ENCODE results near the gene CFAP20DC. TPM values are rescaled to one million over a fixed set of nuclear protein-coding genes. Genes with fewer than 3 reads are reported as not detected.
A peak's percentile ranks its signal among the peaks of the same experiment; 100 is the strongest.
"Not testable (repeated sequence)": the region's sequence is repeated elsewhere in the genome, so short reads cannot be mapped to it uniquely, and the experiment has no call there.

Gene CFAP20DC
- 1.3 and 5.8 TPM in 2 replicates for total RNA-seq (2014; rRNA removed; shearing (Covaris generic); ENCODE audit: low replicate concordance)

- Histone ChIP-seq H3K9me3 (no peaks in the 10 kb centered on the region), H3K27me3 (no peaks in the 10 kb centered on the region), H3K4me3 (peak within 1 kb of the TSS; percentile 57), H3K36me3 (no peaks in the 10 kb centered on the region)
- DNase-seq = peak; percentile 93
Observed at GRCh38 chr3:59049671-59050331, at the start of gene CFAP20DC. TSS of gene CFAP20DC (minus strand) at chr3:59050025. CDS start at chr3:59049631, 394 bp downstream.

- H3K4me3 ChIP-seq, H3K36me3 ChIP-seq, H3K27me3 ChIP-seq, H3K9me3 ChIP-seq, DNase-seq: not testable (repeated sequence)
Observed at GRCh38 chr3:59098516-59098915, 48.7 kb upstream of the CFAP20DC start.

GRCh38 chr3:59094446-59094845, 44.6 kb upstream of the CFAP20DC start:
- no peaks in the 10 kb centered on the region for H3K36me3 ChIP-seq
- H3K4me3 ChIP-seq = no peak overlapping the region
- no peaks in the 10 kb centered on the region for H3K27me3 ChIP-seq
- no peaks in the 10 kb centered on the region for H3K9me3 ChIP-seq
- no peak for DNase-seq

- DNase-seq = no peak
- Histone ChIP-seq H3K9me3 (no peaks in the 10 kb centered on the region), H3K4me3 (no peak overlapping the region), H3K36me3 (no peaks in the 10 kb centered on the region), H3K27me3 (no peaks in the 10 kb centered on the region)
Observed at GRCh38 chr3:59093521-59093920, 43.7 kb upstream of the CFAP20DC start.

- Histone ChIP-seq H3K4me3 (no peak overlapping the region), H3K27me3 (no peaks in the 10 kb centered on the region), H3K36me3 (no peaks in the 10 kb centered on the region), H3K9me3 (no peaks in the 10 kb centered on the region)
- DNase-seq = no peak
Observed at GRCh38 chr3:59088761-59089160, 38.9 kb upstream of the CFAP20DC start.

- no peak for DNase-seq
- no peak overlapping the region for H3K4me3 ChIP-seq
Observed at GRCh38 chr3:59085976-59086375, 36.2 kb upstream of the CFAP20DC start.

GRCh38 chr3:59084583-59084982, 34.8 kb upstream of the CFAP20DC start:
- no peak overlapping the region for H3K4me3 ChIP-seq
- DNase-seq = no peak

More at GRCh38 chr3:59085976-59086375, 36.2 kb upstream of the CFAP20DC start:
- Histone ChIP-seq H3K36me3 (no peaks in the 10 kb centered on the region), H3K9me3 (no peaks in the 10 kb centered on the region), H3K27me3 (no peaks in the 10 kb centered on the region)

GRCh38 chr3:59082106-59082505, 32.3 kb upstream of the CFAP20DC start:
- H3K27me3 ChIP-seq = no peaks in the 10 kb centered on the region
- no peaks in the 10 kb centered on the region for H3K36me3 ChIP-seq
- no peaks in the 10 kb centered on the region for H3K9me3 ChIP-seq
- H3K4me3 ChIP-seq = no peak overlapping the region
- DNase-seq = no peak

More at GRCh38 chr3:59084583-59084982, 34.8 kb upstream of the CFAP20DC start:
- no peaks in the 10 kb centered on the region for H3K9me3 ChIP-seq
- no peaks in the 10 kb centered on the region for H3K36me3 ChIP-seq
- H3K27me3 ChIP-seq = no peaks in the 10 kb centered on the region

GRCh38 chr3:59081071-59081470, 31.2 kb upstream of the CFAP20DC start:
- no peaks in the 10 kb centered on the region for H3K9me3 ChIP-seq

GRCh38 chr3:59079962-59080361, 30.1 kb upstream of the CFAP20DC start:
- no peaks in the 10 kb centered on the region for H3K36me3 ChIP-seq
- no peaks in the 10 kb centered on the region for H3K27me3 ChIP-seq
- no peaks in the 10 kb centered on the region for H3K9me3 ChIP-seq
- H3K4me3 ChIP-seq = no peak overlapping the region
- DNase-seq = no peak

More at GRCh38 chr3:59081071-59081470, 31.2 kb upstream of the CFAP20DC start:
- Histone ChIP-seq H3K27me3 (no peaks in the 10 kb centered on the region), H3K36me3 (no peaks in the 10 kb centered on the region), H3K4me3 (no peak overlapping the region)
- no peak for DNase-seq

GRCh38 chr3:59074764-59075163, 24.9 kb upstream of the CFAP20DC start:
- H3K27me3 ChIP-seq = no peaks in the 10 kb centered on the region

GRCh38 chr3:59072681-59073080, 22.9 kb upstream of the CFAP20DC start:
- H3K9me3 ChIP-seq = no peaks in the 10 kb centered on the region
- DNase-seq = no peak

More at GRCh38 chr3:59074764-59075163, 24.9 kb upstream of the CFAP20DC start:
- H3K4me3 ChIP-seq = no peak overlapping the region
- no peaks in the 10 kb centered on the region for H3K36me3 ChIP-seq
- no peak for DNase-seq
- no peaks in the 10 kb centered on the region for H3K9me3 ChIP-seq

GRCh38 chr3:59069838-59070237, 20.0 kb upstream of the CFAP20DC start:
- Histone ChIP-seq H3K4me3 (no peak overlapping the region), H3K27me3 (no peaks in the 10 kb centered on the region), H3K36me3 (no peaks in the 10 kb centered on the region), H3K9me3 (no peaks in the 10 kb centered on the region)
- no peak for DNase-seq

More at GRCh38 chr3:59072681-59073080, 22.9 kb upstream of the CFAP20DC start:
- no peaks in the 10 kb centered on the region for H3K36me3 ChIP-seq
- no peak overlapping the region for H3K4me3 ChIP-seq
- H3K27me3 ChIP-seq = no peaks in the 10 kb centered on the region

- Histone ChIP-seq H3K27me3 (no peaks in the 10 kb centered on the region), H3K36me3 (no peaks in the 10 kb centered on the region), H3K9me3 (no peaks in the 10 kb centered on the region), H3K4me3 (no peak overlapping the region)
- DNase-seq = no peak
Observed at GRCh38 chr3:59065240-59065639, 15.4 kb upstream of the CFAP20DC start.

- H3K36me3 ChIP-seq = no peaks in the 10 kb centered on the region
- no peaks in the 10 kb centered on the region for H3K27me3 ChIP-seq
- H3K9me3 ChIP-seq = no peaks in the 10 kb centered on the region
- DNase-seq = no peak
- H3K4me3 ChIP-seq = no peak overlapping the region
Observed at GRCh38 chr3:59064728-59065127, 14.9 kb upstream of the CFAP20DC start.

- Histone ChIP-seq H3K27me3 (no peaks in the 10 kb centered on the region), H3K9me3 (no peaks in the 10 kb centered on the region), H3K4me3 (no peak overlapping the region), H3K36me3 (no peaks in the 10 kb centered on the region)
- DNase-seq = no peak
Observed at GRCh38 chr3:59064276-59064675, 14.5 kb upstream of the CFAP20DC start.

GRCh38 chr3:59056706-59057105, 6.9 kb upstream of the CFAP20DC start:
- no peaks in the 10 kb centered on the region for H3K36me3 ChIP-seq
- no peak for DNase-seq
- H3K4me3 ChIP-seq = no peak overlapping the region
- H3K9me3 ChIP-seq = no peaks in the 10 kb centered on the region
- no peaks in the 10 kb centered on the region for H3K27me3 ChIP-seq

- DNase-seq = no peak
Observed at GRCh38 chr3:59052803-59053411, 3.1 kb upstream of the CFAP20DC start.

More at GRCh38 chr3:59052803-59053411, 3.1 kb upstream of the CFAP20DC start:
- no peaks in the 10 kb centered on the region for H3K27me3 ChIP-seq
- H3K9me3 ChIP-seq = no peaks in the 10 kb centered on the region
- no peak overlapping the region for H3K4me3 ChIP-seq
- no peaks in the 10 kb centered on the region for H3K36me3 ChIP-seq

Data from MG63 (cell line).